HUES64 (cell line): Measurements from ENCODE around the gene SLC25A13.

Experiments
- H3K27ac ChIP-seq: 2 replicates; pipeline ENCODE4 v1.7.0; 2013; ENCODE audit warnings: low read depth, low read length, inconsistent platforms
- H3K27me3 ChIP-seq: 2 replicates; pipeline ENCODE4 v1.6.1; 2013; ENCODE audit warnings: mild to moderate bottlenecking, low read length; ENCODE audit not compliant: insufficient read depth
- H3K36me3 ChIP-seq: 2 replicates; pipeline ENCODE4 v1.6.1; 2013; ENCODE audit warnings: mild to moderate bottlenecking, low read length; ENCODE audit not compliant: insufficient read depth
- H3K4me1 ChIP-seq: 2 replicates; pipeline ENCODE4 v1.6.1; 2013; ENCODE audit warnings: mild to moderate bottlenecking, low read length, moderate library complexity; ENCODE audit not compliant: insufficient read depth
- H3K4me3 ChIP-seq: 2 replicates; pipeline ENCODE4 v1.5.1; 2013; ENCODE audit warnings: mild to moderate bottlenecking, low read length, moderate library complexity
- H3K9ac ChIP-seq: 2 replicates; pipeline ENCODE4 v1.6.1; 2013; ENCODE audit warnings: mild to moderate bottlenecking, low read depth, low read length
- H3K9me3 ChIP-seq: 2 replicates; pipeline ENCODE4 v1.6.1; 2013; ENCODE audit warnings: low read depth, low read length; ENCODE audit not compliant: insufficient read depth
- WGBS: fragments of 150-250, 120-280 bp; methylation state at CpG from one replicate; pipeline ENCODE4 v1.1.7; 2013; ENCODE audit warnings: missing lambda C conversion rate; 5-methylcytosine and 5-hydroxymethylcytosine counted together

SLC25A13 gene

GRCh38 chr7:96269246-96269994 is 52.5 kb downstream of the SLC25A13 start:
- Histone ChIP-seq H3K9ac (no peak overlapping the region), H3K27me3 (no peaks in the 10 kb centered on the region), H3K4me3 (no peak overlapping the region), H3K36me3 (peaks cover 25% of the 10 kb centered on the region; the same call in 1 of the 2 replicates), H3K27ac (no peak overlapping the region), H3K9me3 (no peaks in the 10 kb centered on the region), H3K4me1 (no peaks in the 10 kb centered on the region)
- WGBS, result 94% methylated on average over 5 of the region's 5 CpGs

- WGBS, result no CpG with 5 or more reads among the region's 1 CpG
- Histone ChIP-seq H3K9me3 (no peaks in the 10 kb centered on the region), H3K4me1 (no peaks in the 10 kb centered on the region), H3K4me3 (no peak overlapping the region), H3K27ac (no peak overlapping the region), H3K36me3 (peaks cover 17% of the 10 kb centered on the region; the same call in 1 of the 2 replicates), H3K9ac (no peak overlapping the region), H3K27me3 (no peaks in the 10 kb centered on the region)
Observed at GRCh38 chr7:96266580-96266979, 55.3 kb downstream of the SLC25A13 start.

- no peak overlapping the region for H3K9ac ChIP-seq
- WGBS, result 95% methylated on average over 1 of the region's 1 CpG
- no peaks in the 10 kb centered on the region for H3K9me3 ChIP-seq
- peaks cover 17% of the 10 kb centered on the region; the same call in 1 of the 2 replicates for H3K36me3 ChIP-seq
- no peak overlapping the region for H3K4me3 ChIP-seq
- no peaks in the 10 kb centered on the region for H3K4me1 ChIP-seq
- no peaks in the 10 kb centered on the region for H3K27me3 ChIP-seq
- H3K27ac ChIP-seq, result no peak overlapping the region
Observed at GRCh38 chr7:96266015-96266414, 55.9 kb downstream of the SLC25A13 start.

- no peaks in the 10 kb centered on the region for H3K36me3 ChIP-seq
- H3K4me1 ChIP-seq, result peaks cover 8% of the 10 kb centered on the region; the same call in 1 of the 2 replicates
- H3K9me3 ChIP-seq, result no peaks in the 10 kb centered on the region
- H3K4me3 ChIP-seq, result no peak overlapping the region
- H3K27me3 ChIP-seq, result no peaks in the 10 kb centered on the region
- no peak overlapping the region for H3K27ac ChIP-seq
- WGBS, result 98% methylated on average over 3 of the region's 3 CpGs
- no peak overlapping the region for H3K9ac ChIP-seq
Observed at GRCh38 chr7:96253964-96254363, 67.9 kb downstream of the SLC25A13 start.

GRCh38 chr7:96253441-96253840 is 68.5 kb downstream of the SLC25A13 start:
- no peak overlapping the region for H3K9ac ChIP-seq
- H3K4me1 ChIP-seq, result peaks cover 8% of the 10 kb centered on the region; the same call in 1 of the 2 replicates
- no peak overlapping the region for H3K27ac ChIP-seq
- H3K4me3 ChIP-seq, result no peak overlapping the region
- H3K27me3 ChIP-seq, result no peaks in the 10 kb centered on the region
- WGBS, result 95% methylated on average over 2 of the region's 2 CpGs
- H3K9me3 ChIP-seq, result no peaks in the 10 kb centered on the region
- H3K36me3 ChIP-seq, result no peaks in the 10 kb centered on the region

GRCh38 chr7:96250776-96251361 is 71.0 kb downstream of the SLC25A13 start:
- Histone ChIP-seq H3K36me3 (no peaks in the 10 kb centered on the region), H3K4me3 (no peak overlapping the region), H3K27ac (no peak overlapping the region), H3K9ac (no peak overlapping the region), H3K4me1 (peaks cover 8% of the 10 kb centered on the region; the same call in 1 of the 2 replicates), H3K27me3 (no peaks in the 10 kb centered on the region), H3K9me3 (no peaks in the 10 kb centered on the region)
- WGBS, result 97% methylated on average over 7 of the region's 7 CpGs

- Histone ChIP-seq H3K27me3 (no peaks in the 10 kb centered on the region), H3K36me3 (no peaks in the 10 kb centered on the region), H3K9me3 (no peaks in the 10 kb centered on the region), H3K9ac (no peak overlapping the region), H3K4me1 (no peaks in the 10 kb centered on the region), H3K27ac (no peak overlapping the region), H3K4me3 (no peak overlapping the region)
- 87% methylated on average over 2 of the region's 2 CpGs for whole genome bisulfite sequencing
Observed at GRCh38 chr7:96248405-96248804, 73.5 kb downstream of the SLC25A13 start.

GRCh38 chr7:96246919-96247318 is 75.0 kb downstream of the SLC25A13 start:
- H3K9ac ChIP-seq, result no peak overlapping the region
- no peaks in the 10 kb centered on the region for H3K27me3 ChIP-seq
- no peak overlapping the region for H3K4me3 ChIP-seq
- H3K36me3 ChIP-seq, result no peaks in the 10 kb centered on the region
- no peak overlapping the region for H3K27ac ChIP-seq
- WGBS, result 92% methylated on average over 2 of the region's 3 CpGs
- no peaks in the 10 kb centered on the region for H3K9me3 ChIP-seq
- no peaks in the 10 kb centered on the region for H3K4me1 ChIP-seq

GRCh38 chr7:96244992-96245292 is 77.0 kb downstream of the SLC25A13 start:
- Histone ChIP-seq H3K4me3 (no peak overlapping the region), H3K27ac (no peak overlapping the region), H3K36me3 (no peaks in the 10 kb centered on the region), H3K9me3 (no peaks in the 10 kb centered on the region), H3K9ac (no peak overlapping the region), H3K4me1 (no peaks in the 10 kb centered on the region), H3K27me3 (no peaks in the 10 kb centered on the region)
- 94% methylated on average over 2 of the region's 2 CpGs for WGBS

- Histone ChIP-seq H3K9ac (no peak overlapping the region), H3K27me3 (no peaks in the 10 kb centered on the region), H3K27ac (no peak overlapping the region), H3K4me1 (no peaks in the 10 kb centered on the region), H3K9me3 (no peaks in the 10 kb centered on the region), H3K36me3 (no peaks in the 10 kb centered on the region), H3K4me3 (no peak overlapping the region)
- 92% methylated on average over 5 of the region's 6 CpGs for WGBS
Observed at GRCh38 chr7:96244244-96244991, 77.5 kb downstream of the SLC25A13 start.

- Histone ChIP-seq H3K9me3 (no peaks in the 10 kb centered on the region), H3K36me3 (no peaks in the 10 kb centered on the region), H3K4me3 (no peak overlapping the region), H3K27me3 (no peaks in the 10 kb centered on the region), H3K27ac (no peak overlapping the region), H3K4me1 (no peaks in the 10 kb centered on the region), H3K9ac (no peak overlapping the region)
- WGBS, result 93% methylated on average over 2 of the region's 2 CpGs
Observed at GRCh38 chr7:96243241-96243640, 78.7 kb downstream of the SLC25A13 start.
